Lower lobe of right lung (tissue), 2 donors: ENCODE measurements around the gene PAN3. TPM values are rescaled to one million over a fixed set of nuclear protein-coding genes. Genes with fewer than 3 reads are reported as not detected.

Experiments used
- ATAC-seq, 2 donors: fragments of 200-7000 bp; cut with Tn5 transposase; one replicate each; pipeline ENCODE4 v1.9.1; 2020 to 2022; ENCODE audit warnings: mild to moderate bottlenecking in 2 of 2, moderate library complexity in 2 of 2
- DNase-seq: peaks from one replicate; pipeline ENCODE4 v3.0.0-alpha.2; 2020
- H3K27ac ChIP-seq: fragments of 200-600 bp; one replicate; pipeline ENCODE4 v1.8.0; 2022
- H3K27me3 ChIP-seq: fragments of 200-600 bp; one replicate; pipeline ENCODE4 v1.8.0; 2022; ENCODE audit warnings: low read depth
- H3K36me3 ChIP-seq: fragments of 200-600 bp; one replicate; pipeline ENCODE4 v1.8.0; 2022; ENCODE audit warnings: mild to moderate bottlenecking
- H3K4me1 ChIP-seq: fragments of 200-600 bp; one replicate; pipeline ENCODE4 v1.8.0; 2022
- H3K4me3 ChIP-seq: fragments of 200-600 bp; one replicate; pipeline ENCODE4 v1.8.0; 2022; ENCODE audit warnings: mild to moderate bottlenecking
- H3K9me3 ChIP-seq: fragments of 200-600 bp; one replicate; pipeline ENCODE4 v1.8.0; 2022
- intact Hi-C: fragments of 100-400 bp; cut with DNase I; formaldehyde crosslinking; loops from one replicate; pipeline ENCODE4 v1.11.0; 2022
- total RNA-seq: library from RNA; stranded (reverse); fragmentation: NEBNext Ultra II Directional; extraction: Animal tissue kit (Norgen Biotek cat#: 25700); gene quantifications from one replicate; pipeline ENCODE4 v1.2.1, GENCODE V29; 2021
- TF ChIP-seq, protein P1 (sequence below): fragments of 200-600 bp; IDR thresholded peaks from one replicate; pipeline ENCODE4 v1.8.0; 2022; ENCODE audit warnings: antibody characterized with exemption, mild to moderate bottlenecking
- donor health status: DM: no; HTN: yes; CAD: no; lungs with severe emphysema.

Gene PAN3
- total RNA-seq, 1 donor from 2014 or later = 36.2 TPM

DNA sequence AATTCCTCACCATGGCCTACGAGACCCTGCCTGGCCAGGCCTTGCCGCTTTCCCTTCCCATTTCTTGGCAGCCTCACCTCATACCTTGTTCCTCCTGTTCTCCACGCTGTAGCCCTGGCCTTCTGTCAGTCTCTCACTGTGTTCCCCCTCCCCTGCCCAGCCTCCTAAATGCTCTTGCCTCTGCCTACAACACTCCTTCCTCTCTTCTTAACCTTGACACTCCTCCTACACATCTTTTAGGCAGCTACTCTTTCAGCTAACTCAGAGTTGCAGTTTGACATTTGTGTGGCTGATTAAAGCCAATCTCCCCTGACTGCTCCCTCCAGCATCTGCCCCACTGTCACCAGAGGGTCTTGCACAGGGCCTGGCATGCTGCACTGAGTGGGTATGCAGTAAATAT is 205.8 kb downstream of the PAN3 start:
- Histone ChIP-seq H3K4me3 (no peak overlapping the region), H3K9me3 (no peaks in the 10 kb centered on the region), H3K4me1 (no peaks in the 10 kb centered on the region), H3K36me3 (no peaks in the 10 kb centered on the region), H3K27me3 (peaks cover 5% of the 10 kb centered on the region), H3K27ac (no peak overlapping the region)
- TF ChIP-seq, protein P1, sequence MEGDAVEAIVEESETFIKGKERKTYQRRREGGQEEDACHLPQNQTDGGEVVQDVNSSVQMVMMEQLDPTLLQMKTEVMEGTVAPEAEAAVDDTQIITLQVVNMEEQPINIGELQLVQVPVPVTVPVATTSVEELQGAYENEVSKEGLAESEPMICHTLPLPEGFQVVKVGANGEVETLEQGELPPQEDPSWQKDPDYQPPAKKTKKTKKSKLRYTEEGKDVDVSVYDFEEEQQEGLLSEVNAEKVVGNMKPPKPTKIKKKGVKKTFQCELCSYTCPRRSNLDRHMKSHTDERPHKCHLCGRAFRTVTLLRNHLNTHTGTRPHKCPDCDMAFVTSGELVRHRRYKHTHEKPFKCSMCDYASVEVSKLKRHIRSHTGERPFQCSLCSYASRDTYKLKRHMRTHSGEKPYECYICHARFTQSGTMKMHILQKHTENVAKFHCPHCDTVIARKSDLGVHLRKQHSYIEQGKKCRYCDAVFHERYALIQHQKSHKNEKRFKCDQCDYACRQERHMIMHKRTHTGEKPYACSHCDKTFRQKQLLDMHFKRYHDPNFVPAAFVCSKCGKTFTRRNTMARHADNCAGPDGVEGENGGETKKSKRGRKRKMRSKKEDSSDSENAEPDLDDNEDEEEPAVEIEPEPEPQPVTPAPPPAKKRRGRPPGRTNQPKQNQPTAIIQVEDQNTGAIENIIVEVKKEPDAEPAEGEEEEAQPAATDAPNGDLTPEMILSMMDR = no peak
- DNase-seq = no peak
- no peak for ATAC-seq
- intact Hi-C loops = no loop called here

Other genes with a start within 250 kb of the PAN3 start
- gene PDX1, start 218.5 kb upstream of the PAN3 start, total RNA-seq = not detected
- gene CDX2, start 169.2 kb upstream of the PAN3 start, total RNA-seq = not detected
- gene URAD, start 149.9 kb upstream of the PAN3 start, total RNA-seq = not detected
- gene FLT3, start 38.0 kb upstream of the PAN3 start, total RNA-seq = 1.6 TPM